Fibroblast of peridontal ligament (primary cell): Measurements from ENCODE around the gene DCC.
A peak's percentile ranks its signal among the peaks of the same experiment; 100 is the strongest.

ENCODE experiments used
- DNase-seq: peaks from one replicate; pipeline ENCODE4 v3.0.0-alpha.2; 2010; ENCODE audit errors: extremely low read depth

The DCC gene

DNA sequence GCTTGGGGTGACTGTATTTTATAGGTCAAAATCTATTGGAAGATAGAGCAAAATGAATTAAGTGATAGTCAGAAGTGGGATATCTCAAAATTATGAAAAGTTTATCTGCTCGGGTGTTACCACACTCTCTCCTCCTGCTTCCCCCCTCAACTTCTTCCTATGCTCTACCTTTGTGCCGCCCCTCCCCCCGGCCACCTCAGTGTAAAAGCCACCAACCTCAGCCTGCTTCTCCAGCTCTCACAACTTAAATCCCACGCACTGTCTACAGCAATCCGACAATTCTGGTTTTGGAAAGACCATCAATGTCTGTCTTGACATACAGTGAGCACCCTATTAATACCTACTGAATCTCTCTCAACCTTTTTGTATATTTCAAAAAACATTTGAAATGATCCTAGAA lies 164.6 kb downstream of the DCC start:
- no peak for DNase-seq

DNA sequence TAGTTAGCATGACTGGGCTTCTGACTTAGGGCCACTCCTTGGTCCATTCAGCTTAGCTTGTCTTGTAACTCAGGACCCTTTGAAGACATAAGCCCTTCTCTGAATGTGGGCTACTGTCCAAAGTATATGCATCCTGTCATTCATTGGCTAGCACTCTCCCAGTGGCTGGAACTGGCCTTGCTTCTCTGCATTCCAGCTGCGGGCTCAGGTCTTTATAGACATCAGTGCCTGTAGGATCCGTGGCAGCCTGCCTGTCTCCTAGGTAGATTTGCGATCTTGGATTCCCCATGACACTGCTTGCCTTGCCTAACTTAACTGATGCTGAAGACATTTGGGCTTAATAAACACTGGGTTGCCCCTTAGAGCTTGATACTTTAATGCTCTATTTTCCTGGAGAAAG lies 170.1 kb downstream of the DCC start:
- DNase-seq, result no peak

DNA sequence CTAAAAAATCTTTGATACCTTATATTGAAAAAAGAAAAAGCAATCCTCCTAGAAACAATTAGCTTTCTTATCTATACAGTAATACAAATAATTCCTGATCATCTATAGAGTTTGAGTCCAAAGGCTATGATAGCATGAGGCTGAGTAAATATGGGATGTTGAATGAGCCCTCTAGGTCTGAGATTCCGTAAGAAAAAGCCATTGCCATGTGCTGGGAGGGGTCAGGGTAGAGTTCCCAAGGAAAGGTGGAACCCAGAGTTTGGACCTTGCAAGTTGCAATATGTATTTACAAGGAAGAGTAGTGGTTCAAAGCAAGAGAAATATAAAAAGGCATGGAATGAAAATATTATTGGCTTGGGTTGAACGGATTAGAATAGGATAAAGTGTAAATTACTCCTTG lies 178.1 kb downstream of the DCC start:
- DNase-seq, result no peak

DNA sequence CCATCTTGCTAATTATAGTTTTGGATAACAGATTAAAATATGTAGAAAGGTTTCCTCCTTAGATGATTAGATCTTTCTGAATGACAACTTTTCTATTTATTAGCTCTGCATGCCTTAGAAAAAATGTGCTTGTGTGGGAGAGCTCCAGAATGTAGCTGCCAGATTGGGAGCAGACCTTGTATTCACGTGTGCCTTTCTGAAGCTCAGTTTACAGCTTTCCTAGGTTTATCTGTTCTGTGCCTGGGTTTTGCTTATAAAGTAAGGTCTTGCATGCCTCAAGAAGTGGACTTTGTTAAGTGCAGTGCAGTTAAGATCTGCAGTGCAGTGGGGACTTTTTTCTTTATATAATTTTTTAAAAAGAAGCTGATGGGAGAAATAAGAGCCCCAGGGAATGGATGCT lies 179.0 kb downstream of the DCC start:
- DNase-seq, result no peak

DNA sequence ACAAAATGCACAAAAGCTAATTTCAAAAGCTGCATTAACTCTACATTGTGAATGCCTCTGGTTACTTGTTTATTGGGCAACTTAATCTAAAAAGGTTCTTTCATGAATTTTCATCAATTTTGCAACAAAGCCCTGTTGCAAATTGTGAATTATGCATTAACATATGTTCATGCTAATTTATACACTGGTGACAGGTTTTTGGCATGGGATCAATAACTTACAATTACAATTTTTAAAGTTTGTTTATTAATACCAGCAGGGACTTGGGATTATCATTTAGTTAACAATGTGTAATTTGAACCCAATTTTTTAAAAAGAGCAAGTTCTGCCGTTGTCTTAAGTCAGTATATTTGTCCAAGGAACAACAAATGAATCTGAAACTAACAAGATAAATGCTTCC lies 183.6 kb downstream of the DCC start:
- DNase-seq, result no peak

DNA sequence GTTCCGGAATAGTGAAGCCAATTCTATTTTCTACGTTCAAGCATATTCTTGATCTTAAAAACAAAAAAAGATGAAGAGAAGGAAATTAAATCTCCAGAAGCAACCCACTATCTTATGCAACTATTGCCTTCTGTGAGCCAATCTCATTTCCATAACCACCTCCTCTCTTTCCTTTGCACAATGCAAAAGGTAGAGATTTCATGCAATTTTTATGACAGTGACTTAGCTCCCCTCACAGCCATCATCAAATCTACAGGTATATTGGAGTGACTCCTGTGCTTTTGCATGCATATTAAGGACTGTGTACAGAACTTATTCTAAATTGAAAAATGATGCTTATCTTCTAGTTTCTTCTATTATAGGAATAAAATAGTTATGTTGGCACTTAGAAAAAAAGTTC lies 191.8 kb downstream of the DCC start:
- DNase-seq, result no peak

DNA sequence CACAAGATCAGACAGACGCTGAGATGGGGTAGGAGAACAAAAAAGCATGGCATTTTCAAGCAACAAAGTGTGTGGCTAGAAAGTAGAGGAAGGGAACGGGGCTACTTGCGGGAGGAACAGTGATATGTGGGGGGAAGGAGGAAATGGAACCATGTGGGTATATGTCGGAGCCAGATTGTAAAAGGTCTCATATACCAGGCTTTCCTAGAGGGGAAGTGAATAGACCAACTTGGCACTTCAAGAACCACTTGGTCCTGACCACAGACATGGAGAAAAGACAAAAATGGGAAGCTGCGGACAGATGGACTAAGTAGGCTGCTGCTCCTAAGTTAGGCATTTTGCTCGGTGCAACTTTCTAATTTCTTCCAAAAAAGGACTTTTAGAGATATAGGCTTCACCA lies 196.0 kb downstream of the DCC start:
- no peak for DNase-seq

DNA sequence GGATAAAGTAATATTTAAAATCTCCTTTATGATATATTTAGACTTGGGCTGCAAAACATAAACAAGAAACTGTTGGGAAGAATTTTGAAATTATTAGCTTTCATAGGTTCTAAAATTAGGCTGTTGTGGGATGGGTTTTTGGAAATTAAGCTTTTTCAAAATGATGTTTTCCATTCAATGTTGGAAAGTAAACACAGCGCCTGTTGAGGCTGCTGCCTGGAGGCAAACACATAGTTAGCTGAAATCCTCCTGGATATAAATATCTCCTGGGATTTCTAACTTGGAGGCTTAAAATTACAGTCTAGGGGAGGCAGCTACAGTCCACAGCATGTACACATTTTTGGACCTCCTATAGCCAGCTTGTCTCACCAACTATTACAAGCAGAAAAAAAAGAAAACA lies 197.3 kb downstream of the DCC start:
- no peak for DNase-seq

DNA sequence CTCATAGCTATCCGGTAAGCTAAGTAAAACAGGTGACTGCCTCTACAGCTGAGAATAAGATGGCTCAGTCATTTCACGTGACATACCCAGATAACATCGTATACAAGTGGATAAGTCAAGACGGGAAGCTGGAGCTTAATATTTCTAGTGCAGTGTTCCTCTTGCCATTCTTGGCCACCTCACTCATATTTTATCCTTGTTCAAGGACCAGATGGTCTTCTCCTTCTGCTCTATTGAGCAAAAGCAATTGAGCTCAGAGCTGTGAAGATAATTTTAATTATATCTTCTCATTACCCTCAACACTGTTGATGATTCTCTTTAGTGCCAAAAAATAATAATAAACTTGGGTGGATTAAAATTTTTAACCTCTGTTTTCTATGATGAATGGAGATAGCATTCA lies 201.1 kb downstream of the DCC start:
- DNase-seq, result no peak

DNA sequence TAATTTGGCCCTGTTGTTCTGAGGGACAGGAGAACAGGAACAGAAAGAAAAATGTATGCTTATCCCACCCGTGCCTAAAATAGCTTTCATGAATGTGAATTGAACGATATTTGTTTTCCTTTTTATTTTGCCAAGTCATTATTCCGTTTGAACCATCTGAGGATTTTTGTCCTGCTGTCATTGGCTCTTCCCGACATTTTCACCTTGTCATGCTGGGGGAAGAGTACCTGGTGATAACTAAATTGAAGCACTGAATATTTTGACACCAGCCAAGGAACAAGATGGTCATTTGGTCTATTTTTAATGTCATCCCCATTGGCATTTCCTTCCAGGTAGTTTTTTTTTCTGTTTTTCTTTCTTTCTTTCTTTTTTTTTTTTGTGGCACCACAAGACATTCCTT lies 204.1 kb downstream of the DCC start:
- DNase-seq, result no peak

DNA sequence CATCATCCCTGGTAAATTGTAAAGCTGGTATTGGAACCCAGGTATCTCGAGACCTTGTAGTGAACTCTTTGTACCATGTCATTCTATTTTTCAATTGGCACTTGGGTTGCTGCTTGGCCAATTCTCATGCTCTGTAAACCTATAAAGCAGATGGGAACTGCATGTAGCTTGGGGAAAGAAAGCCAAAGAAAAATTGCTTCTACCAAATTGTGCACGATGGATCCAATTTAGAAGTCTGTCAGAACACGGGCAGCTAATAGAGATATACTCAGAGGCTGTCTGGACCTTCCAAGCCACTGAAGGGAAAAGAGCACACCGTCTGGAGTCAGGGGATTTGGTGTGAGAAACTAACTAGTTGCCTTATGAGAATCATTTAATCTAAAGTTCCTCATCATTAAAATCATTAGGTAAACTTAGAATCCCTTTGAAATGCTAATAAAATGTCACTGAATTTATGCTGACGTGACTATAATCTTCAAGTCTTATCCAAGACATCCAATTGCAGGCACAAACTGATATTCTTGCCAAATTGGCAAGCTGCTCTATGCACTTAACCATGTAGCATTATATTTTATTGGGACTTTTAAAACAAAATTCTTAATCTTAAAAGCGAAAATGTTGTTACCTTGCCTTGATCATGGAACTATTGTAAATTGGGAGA lies 206.8 kb downstream of the DCC start:
- no peak for DNase-seq

DNA sequence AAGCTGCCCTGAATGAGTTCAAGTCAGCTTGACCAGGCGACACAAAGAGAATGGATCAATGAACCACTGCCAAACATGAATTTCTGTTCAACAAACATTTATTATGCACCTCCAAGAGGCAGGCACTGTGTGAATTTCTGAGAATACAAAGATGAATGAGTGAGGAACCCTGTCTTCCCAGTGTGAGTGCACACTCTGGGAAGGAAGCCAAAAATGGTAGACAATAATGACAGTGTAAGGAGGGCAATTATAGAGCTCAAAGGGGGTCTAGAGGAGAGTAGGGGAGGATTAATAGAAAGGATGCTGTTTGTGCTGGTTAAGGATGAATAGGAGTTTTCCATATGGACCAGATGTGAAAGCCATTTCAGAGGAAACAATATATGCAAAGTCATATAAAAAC lies 213.4 kb downstream of the DCC start:
- DNase-seq, result no peak

DNA sequence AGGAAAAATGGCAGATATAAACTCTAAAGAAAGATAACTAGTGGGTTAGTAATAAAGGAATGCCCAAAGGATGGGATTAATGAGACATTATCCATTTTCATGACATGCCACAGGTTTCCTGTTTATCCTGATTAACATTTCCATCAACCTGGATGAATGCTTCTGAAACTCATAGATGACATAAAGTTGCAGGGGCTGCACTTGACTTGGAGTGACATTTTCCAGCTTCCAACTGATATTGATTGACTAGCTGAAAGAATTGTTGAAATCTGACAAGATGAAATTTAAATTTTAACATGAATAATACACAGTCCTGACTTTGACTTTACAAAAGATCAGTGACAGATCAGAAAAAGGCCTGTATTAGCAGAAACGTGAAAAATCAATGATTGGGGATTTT lies 214.2 kb downstream of the DCC start:
- DNase-seq, result no peak

DNA sequence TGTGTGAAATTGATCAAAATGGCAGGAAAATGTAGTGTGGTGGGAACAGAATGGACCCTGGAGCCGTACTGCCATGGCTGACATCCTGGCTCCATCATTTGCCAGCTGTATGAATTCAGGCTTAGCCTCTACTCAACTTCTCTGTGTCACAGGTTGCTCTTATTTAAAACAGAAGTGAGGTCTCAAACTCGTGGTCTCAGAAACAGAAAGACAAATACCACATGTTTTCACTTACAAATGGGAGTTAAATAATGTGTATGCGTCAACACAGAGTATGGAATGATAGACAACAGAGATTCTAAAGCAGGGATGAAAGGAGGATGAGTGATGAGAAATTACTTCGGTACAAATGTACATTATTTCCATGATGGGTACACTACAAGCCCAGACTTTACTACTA lies 227.4 kb downstream of the DCC start:
- DNase-seq, result no peak

DNA sequence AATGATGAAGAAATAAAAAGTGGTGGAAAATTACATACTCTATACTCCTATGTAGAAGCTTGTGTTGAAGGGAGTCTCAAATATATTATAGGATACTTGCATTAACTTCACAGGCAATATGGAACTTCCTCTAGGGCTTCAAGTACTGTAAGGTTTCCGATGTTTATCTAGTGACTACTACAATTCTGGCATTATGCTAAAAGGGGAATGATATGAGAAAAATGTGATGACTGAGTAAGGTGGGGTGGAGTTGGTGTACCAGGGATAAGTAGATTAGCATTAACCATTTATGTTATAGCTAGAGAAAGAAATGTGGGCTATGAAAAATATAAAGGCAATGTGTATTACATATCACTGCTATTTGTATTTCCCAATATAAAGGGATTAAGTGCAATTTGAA lies 229.5 kb downstream of the DCC start:
- DNase-seq, result no peak

DNA sequence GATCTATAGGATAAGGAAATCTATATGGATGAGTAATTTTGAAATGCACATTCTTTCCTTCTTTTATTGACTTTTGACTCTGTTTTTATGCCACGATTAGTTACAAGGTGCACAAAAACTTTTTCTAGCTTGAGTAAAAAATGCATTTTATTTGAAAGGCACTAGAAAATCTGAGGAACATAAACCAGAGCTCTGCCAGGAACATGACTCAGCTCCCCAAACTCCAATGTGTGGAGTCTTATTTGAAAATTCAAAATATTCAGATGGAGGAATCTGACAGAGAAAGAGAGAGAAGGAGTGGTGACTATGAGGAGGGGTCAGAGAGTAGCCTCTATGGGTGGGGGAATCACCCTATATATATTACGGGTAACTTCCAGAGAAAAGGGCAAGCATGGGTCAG lies 231.0 kb downstream of the DCC start:
- DNase-seq, result peak; percentile 11

DNA sequence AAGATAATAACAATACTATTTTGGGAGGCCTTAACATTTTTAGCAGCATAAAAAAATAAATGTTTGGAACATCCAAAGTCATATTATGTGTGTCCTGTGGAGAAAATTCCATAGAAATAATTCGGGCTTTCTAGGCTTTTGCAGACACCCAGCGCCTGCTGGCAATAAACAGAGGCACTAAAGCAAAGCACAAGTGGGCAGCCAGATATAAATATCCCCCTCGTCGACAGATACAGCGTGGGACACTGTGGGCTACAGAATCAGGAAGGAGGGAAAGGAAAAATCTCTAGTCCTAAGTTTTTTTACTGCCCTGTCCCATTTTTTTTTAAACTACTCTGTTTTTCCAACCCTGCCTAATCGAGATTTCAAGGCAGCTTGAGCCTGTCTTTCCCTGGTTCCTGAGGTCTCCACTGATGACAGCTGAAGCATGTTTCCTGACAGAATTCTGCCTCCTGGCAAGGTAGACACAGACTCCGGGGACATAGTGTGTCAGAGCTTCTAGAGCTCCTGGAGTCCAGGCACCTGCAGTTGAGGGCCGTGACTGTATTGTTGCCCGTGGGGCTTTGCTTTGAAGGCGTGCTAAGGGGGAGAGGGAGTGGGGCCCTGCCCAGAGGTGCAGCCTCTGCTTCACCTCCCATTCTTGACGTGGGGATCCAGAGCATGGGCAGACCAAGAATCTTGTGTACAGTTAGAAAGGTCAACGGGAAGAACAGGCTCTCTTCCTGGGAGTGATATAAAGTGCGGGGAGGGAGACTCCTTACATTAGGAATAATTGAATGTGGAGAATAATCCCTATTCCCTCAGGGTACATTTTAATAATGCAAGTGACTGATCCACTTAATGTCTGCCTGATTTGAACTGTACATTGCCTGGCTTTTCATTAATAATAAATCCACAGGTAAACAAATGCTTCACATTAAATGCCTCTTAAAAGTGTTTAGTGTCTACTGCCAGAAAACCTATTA lies 232.3 kb downstream of the DCC start:
- no peak for DNase-seq

DNA sequence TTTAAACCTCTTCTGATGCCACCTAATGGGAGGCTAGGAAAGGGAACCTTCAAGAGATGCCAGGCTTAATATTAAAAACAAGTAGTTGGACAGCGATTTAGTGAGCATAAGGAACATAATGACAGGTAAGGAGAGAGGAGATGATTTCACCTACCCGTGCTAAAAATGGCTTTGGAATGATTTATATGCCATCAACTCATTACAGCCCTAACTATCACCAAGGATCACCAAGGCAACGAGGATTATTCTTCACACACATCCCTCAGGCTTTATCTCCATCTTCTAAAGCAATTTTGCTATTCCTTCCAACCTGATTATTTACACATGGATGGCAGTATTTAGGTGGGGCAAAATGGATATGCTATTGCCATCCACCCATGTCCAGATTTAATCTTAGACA lies 237.8 kb downstream of the DCC start:
- no peak for DNase-seq

DNA sequence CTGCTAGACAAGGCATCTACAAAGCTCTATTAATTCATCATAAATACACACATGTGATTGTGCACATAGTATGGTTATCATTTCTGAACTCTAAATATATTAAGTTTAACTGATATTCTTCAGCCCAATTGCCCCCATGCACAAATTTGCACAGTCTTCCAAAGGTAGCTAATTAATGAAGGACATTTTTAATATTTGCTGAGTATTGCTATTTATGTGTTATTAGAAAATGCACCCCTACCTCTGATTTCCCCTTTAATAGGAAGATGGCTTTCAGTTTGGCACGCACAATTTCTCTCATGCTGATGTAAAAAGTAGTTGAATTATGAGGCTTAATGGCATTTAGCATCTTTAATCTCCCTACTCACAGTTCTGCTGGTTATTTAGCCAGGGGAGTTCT lies 242.1 kb downstream of the DCC start:
- DNase-seq, result no peak

DNA sequence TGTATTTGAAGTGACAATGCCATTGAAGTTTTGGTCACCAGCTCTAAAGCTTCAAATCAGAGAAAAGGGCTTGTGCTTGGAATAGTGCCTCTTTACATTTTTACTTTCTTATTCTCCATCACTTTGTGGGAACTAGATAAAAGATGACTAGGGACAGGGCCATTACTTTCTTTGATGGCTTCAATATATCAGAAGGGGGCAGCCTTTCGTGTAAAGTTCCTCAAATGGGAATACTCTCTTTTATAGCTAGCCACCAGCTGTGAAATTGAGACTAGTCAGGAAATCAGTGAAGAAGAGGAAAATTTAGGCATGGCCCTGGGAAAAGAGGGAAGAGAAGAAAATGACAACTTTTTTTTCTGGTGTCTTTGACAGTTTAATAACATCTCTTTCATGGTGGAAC lies 242.5 kb downstream of the DCC start:
- no peak for DNase-seq

DNA sequence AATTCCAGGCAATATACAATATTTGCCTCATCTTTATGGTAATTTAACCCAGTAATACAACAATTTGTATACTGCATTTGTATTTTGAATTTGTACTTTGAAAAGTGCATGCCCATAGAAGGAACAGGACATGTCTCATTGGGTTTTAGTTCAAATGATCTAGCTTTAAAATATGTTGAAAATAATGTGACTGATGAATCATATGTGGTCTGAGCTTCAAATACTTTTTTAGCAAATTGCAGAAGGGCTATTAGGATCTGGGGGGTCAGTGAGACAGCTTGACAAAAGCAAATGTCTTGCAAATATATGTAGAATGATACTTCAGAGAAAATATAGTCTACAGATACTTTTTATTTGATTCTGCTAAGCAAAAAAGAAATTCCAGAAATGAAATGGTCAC lies 248.9 kb downstream of the DCC start:
- peak; percentile 33 for DNase-seq

DNA sequence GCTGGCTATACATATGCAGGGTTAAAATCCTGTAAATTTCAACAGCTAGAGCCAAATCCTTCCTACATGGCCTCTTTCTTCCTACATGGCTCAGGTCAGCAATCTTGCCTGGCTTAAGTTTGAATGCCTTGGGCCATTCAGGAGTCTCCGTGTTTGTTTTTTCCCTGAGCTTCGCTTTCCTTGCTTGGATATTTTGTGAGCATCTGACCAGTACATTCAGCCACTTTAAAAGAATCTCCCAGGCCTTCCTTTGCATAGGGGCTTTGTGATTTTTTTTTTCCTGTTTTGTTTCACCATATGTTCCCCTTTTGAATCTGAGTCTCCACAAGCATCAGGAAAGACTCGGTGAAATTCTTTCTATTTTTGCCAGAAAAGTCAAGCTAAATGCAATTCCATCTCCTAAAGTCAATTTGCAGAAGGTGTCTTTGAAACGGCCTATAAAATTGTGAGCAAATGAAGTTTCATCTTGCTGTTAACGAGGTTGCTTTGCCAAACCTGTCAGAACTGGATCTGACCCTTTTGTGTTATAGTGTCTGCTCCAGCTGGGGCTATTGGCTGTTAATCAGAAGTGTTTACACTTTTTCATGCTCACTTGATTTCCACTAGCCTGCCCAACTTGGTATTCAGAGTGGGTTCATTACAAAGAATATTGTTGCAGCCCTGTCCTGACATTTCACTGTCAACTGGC lies 256.9 kb downstream of the DCC start:
- DNase-seq, result no peak

DNA sequence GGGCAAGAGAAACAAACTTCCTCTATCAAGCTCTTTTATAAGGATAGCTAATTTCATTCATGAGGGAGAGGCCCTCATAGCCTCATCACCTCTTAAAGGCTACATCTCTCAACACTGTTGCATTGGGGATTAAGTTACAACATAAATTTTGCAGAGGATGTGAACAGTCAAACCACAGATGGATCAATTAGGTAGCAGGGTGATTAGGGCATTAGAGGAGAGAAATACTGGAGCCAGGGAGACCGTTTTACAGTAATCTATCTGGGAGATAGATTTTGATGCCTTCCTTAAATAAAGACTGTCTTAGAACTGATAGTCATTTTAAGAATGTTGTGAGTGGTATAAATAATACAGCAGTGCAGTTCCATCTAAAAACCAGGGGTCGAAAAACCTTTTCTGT lies 258.9 kb downstream of the DCC start:
- no peak for DNase-seq
